Rectal smooth muscle tissue (tissue), 1 donor: ENCODE measurements around the gene ADGRD1.

Source experiments
- H3K27ac ChIP-seq: one replicate; pipeline ENCODE4 v1.7.0; 2013; ENCODE audit warnings: low read depth, low read length, inconsistent platforms
- H3K27me3 ChIP-seq: one replicate; pipeline ENCODE4 v1.7.0; 2013; ENCODE audit warnings: low read length; ENCODE audit not compliant: control insufficient read depth, insufficient read depth
- H3K36me3 ChIP-seq: one replicate; pipeline ENCODE4 v1.7.0; 2013; ENCODE audit warnings: low read length; ENCODE audit not compliant: control insufficient read depth, insufficient read depth
- H3K4me1 ChIP-seq: one replicate; pipeline ENCODE4 v1.7.0; 2013; ENCODE audit warnings: low read length; ENCODE audit not compliant: control insufficient read depth, insufficient read depth
- H3K4me3 ChIP-seq: one replicate; pipeline ENCODE4 v1.7.0; 2013; ENCODE audit warnings: low read length
- H3K9ac ChIP-seq: one replicate; pipeline ENCODE4 v1.7.0; 2013; ENCODE audit warnings: low read length

Gene ADGRD1

GRCh38 chr12:130983328-130984017 lies 29.8 kb downstream of the ADGRD1 start:
- no peak overlapping the region for H3K4me3 ChIP-seq
- no peak overlapping the region for H3K9ac ChIP-seq
- no peak overlapping the region for H3K27ac ChIP-seq

DNA sequence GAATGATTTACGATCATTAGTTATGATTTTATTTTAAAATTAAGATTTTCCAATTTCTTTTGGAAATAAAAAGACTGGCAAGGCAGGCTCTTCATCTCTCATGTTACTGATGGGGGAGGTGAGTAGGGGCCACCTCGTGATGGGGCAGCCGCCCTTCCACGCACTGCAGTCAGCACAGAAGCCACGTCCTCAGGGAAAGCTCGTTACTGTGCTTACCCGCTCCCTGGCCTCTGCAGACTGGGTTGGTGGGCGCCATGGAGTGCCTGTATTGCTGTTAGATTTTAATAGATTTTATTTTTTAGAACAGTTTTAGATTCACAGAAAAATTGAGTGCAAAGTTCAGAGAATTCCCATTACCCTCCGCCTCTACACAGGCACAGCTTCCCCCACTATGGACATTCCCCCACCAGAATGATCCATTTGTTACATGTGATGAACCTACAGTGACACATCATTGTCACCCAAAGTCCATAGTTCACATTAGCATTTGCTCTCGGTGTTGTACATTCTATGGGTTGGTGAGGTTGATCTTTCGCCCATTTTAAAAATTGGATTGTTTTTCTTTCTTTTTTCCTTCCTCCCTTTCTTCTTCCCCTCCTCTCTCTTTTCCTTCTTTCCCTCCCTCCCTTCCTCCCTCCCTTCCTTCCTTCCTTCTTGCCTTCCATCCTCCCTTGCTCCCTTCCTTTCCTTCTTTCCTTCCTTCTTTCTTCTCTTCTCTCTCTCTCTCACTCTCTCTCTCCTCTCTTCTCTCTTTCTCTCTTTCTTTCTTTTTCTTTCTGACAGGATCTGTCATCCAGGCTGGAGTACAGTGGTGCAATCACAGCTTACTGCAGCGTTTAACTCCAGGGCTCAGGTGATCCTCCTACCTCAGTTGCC lies 30.7 kb downstream of the ADGRD1 start:
- no peaks in the 10 kb centered on the region for H3K27me3 ChIP-seq
- peaks cover 12% of the 10 kb centered on the region for H3K4me1 ChIP-seq
- H3K9ac ChIP-seq, result no peak overlapping the region
- no peak overlapping the region for H3K4me3 ChIP-seq
- H3K27ac ChIP-seq, result no peak overlapping the region
- no peaks in the 10 kb centered on the region for H3K36me3 ChIP-seq

More at GRCh38 chr12:130983328-130984017, 29.8 kb downstream of the ADGRD1 start:
- Histone ChIP-seq H3K27me3 (no peaks in the 10 kb centered on the region), H3K36me3 (no peaks in the 10 kb centered on the region), H3K4me1 (peaks cover 12% of the 10 kb centered on the region)

DNA sequence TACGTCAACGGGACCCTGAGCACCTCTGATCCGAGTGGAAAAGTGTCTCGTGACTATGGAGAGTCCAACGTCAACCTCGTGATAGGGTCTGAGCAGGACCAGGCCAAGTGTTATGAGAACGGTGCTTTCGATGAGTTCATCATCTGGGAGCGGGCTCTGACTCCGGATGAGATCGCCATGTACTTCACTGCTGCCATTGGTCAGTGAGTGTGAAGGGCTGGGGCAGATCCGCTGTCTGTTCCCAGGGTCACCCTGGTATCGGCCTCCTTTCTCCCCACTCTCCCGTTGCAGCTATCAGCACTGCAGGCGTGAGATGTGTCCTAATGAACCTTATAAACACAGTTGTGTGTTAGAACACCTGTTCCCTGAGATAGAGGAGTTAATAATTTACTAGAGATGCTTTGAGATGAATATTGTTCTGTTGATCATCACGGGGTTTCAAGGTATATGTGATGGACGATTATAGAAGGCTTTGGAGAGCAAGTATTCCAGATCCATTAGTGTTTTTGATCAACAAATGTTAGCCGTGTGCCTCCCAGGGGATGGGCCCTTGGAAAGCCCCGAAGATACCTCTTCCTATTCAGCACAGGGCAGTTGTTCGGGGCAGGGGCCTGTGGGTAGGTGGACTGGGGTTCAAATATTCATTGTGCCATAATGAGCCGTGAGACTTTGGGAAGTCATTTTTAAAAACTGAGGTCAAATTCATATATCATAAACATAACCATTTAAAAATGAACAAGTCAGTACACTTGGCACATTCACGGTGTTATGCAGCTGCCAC lies 33.6 kb downstream of the ADGRD1 start:
- H3K27me3 ChIP-seq, result no peaks in the 10 kb centered on the region
- H3K27ac ChIP-seq, result no peak overlapping the region
- no peaks in the 10 kb centered on the region for H3K4me1 ChIP-seq

GRCh38 chr12:130988261-130988660 lies 34.6 kb downstream of the ADGRD1 start:
- Histone ChIP-seq H3K36me3 (no peaks in the 10 kb centered on the region), H3K27me3 (no peaks in the 10 kb centered on the region), H3K4me1 (no peaks in the 10 kb centered on the region), H3K4me3 (no peak overlapping the region), H3K27ac (no peak overlapping the region), H3K9ac (no peak overlapping the region)

More for the DNA sequence above, 33.6 kb downstream of the ADGRD1 start:
- Histone ChIP-seq H3K4me3 (no peak overlapping the region), H3K9ac (no peak overlapping the region), H3K36me3 (no peaks in the 10 kb centered on the region)

DNA sequence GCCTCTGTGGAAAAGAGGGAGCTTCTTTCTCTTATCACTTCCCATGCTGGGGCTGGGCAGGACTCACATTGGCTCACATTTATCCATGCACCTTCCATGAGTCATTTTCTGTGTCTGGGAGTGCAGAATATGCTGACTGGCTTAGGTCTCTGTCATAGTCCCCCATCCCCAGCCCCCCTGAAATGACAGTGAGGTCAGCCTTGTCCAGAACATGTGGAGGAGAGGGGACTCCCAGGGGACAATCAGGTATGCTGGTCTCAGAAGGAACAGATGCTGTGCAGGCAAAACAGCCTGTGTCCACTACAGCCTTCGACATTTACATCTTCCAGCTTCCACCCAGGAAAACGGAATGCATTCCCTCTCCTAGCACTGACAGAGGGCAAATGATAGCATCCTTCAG lies 35.0 kb downstream of the ADGRD1 start:
- H3K9ac ChIP-seq, result no peak overlapping the region
- no peak overlapping the region for H3K27ac ChIP-seq
- H3K4me1 ChIP-seq, result no peaks in the 10 kb centered on the region
- no peak overlapping the region for H3K4me3 ChIP-seq
- H3K27me3 ChIP-seq, result no peaks in the 10 kb centered on the region
- H3K36me3 ChIP-seq, result no peaks in the 10 kb centered on the region

DNA sequence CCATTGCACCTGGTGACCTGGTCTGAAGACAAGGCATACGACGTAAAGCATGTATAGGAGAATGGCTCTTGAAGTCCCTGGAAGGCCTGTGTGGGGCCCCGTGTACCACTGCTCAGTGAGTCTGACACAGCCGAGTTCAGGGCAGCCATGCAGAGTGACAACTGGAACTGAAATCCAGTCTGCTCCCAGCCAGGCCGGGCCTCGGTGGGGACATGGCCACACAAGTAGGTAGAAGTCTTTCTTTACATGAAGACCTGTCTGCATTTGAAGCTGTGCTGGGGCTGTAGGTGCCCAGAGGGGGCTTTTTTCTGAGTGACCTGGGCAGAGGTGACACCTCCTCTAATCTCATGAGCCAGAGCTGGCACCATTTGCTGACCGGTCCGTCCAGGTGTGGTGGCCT lies 35.7 kb downstream of the ADGRD1 start:
- Histone ChIP-seq H3K4me3 (no peak overlapping the region), H3K9ac (no peak overlapping the region), H3K27ac (no peak overlapping the region), H3K27me3 (no peaks in the 10 kb centered on the region), H3K4me1 (no peaks in the 10 kb centered on the region), H3K36me3 (no peaks in the 10 kb centered on the region)

- H3K4me1 ChIP-seq, result no peaks in the 10 kb centered on the region
- H3K27ac ChIP-seq, result no peak overlapping the region
- H3K27me3 ChIP-seq, result no peaks in the 10 kb centered on the region
- H3K9ac ChIP-seq, result no peak overlapping the region
- no peaks in the 10 kb centered on the region for H3K36me3 ChIP-seq
- H3K4me3 ChIP-seq, result no peak overlapping the region
These were observed 36.3 kb downstream of the ADGRD1 start for GRCh38 chr12:130990034-130990433.

DNA sequence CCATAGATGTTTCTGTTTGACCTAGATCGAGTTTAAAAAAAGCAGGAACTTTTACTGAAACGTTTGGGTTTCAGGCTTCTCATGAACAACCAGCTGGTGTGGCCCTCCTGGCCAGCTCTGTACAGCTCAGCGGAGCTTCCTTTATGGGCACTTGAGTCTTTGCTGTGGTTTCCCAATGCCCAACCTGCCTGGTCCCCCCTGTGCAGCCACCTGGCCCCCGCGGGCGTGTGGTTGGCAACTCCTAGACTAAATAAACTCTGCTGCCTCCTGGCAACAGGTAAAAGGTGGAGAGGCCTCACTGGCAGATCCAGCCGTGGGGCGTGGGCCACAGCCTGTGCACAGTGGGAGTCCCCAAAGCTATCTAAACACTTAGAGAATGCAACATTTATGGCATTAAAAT lies 38.7 kb downstream of the ADGRD1 start:
- Histone ChIP-seq H3K4me3 (no peak overlapping the region), H3K27me3 (no peaks in the 10 kb centered on the region), H3K36me3 (peaks cover 3% of the 10 kb centered on the region), H3K27ac (no peak overlapping the region), H3K9ac (no peak overlapping the region), H3K4me1 (no peaks in the 10 kb centered on the region)

DNA sequence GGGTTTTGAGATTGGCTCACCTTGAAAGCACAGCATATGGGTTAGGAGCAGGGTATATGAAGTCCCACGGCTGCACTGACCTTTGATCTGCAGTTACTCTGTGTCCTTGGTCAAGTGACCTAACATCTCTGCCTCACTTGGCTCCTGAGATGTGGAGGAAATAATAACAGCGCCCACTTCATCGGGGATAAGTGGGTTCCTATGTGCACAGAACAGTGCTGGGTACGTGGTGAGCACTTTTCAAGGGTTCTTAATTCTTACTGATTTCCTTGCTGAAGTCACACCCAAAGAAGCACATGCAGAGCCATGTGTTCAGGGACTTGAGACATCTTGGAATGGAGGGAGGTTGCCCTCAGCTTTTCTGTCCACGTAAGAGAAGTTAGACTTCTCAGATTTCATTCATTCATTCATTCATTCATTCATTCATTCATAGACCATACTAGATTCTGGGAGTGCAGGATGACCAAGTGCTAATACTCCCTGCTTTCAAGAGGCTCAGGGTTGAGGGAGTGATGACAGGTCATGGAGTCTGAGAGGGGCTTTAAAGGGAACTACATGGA lies 39.4 kb downstream of the ADGRD1 start:
- peaks cover 3% of the 10 kb centered on the region for H3K36me3 ChIP-seq
- no peak overlapping the region for H3K4me3 ChIP-seq
- no peaks in the 10 kb centered on the region for H3K4me1 ChIP-seq
- H3K27ac ChIP-seq, result no peak overlapping the region
- no peak overlapping the region for H3K9ac ChIP-seq
- no peaks in the 10 kb centered on the region for H3K27me3 ChIP-seq

GRCh38 chr12:130993759-130994670 lies 40.3 kb downstream of the ADGRD1 start:
- Histone ChIP-seq H3K27me3 (no peaks in the 10 kb centered on the region), H3K36me3 (peaks cover 3% of the 10 kb centered on the region), H3K27ac (no peak overlapping the region), H3K4me1 (no peaks in the 10 kb centered on the region), H3K9ac (no peak overlapping the region), H3K4me3 (no peak overlapping the region)

GRCh38 chr12:130994821-130995375 lies 41.2 kb downstream of the ADGRD1 start:
- no peaks in the 10 kb centered on the region for H3K4me1 ChIP-seq
- no peaks in the 10 kb centered on the region for H3K27me3 ChIP-seq
- no peak overlapping the region for H3K27ac ChIP-seq
- H3K36me3 ChIP-seq, result peaks cover 3% of the 10 kb centered on the region
- H3K4me3 ChIP-seq, result no peak overlapping the region
- H3K9ac ChIP-seq, result no peak overlapping the region
